Hepatocyte (in vitro differentiated cells): ENCODE results near the gene RAB4B. TPM values are rescaled to one million over a fixed set of nuclear protein-coding genes. Genes with fewer than 3 reads are reported as not detected.
A peak's percentile ranks its signal among the peaks of the same experiment; 100 is the strongest.

Source experiments
- DNase-seq: peaks from one replicate; pipeline ENCODE4 v3.0.0-alpha.2; 2016; ENCODE audit warnings: low spot score
- H2AFZ ChIP-seq: fragments of 200-600 bp; sonication (generic); 2 replicates; pipeline ENCODE4 v1.6.0; 2016; ENCODE audit warnings: antibody characterized with exemption, mild to moderate bottlenecking
- H3K27ac ChIP-seq: fragments of 200-600 bp; sonication (generic); 2 replicates; pipeline ENCODE4 v1.5.1; 2016; ENCODE audit warnings: mild to moderate bottlenecking
- H3K27me3 ChIP-seq: fragments of 200-600 bp; sonication (generic); 2 replicates; pipeline ENCODE4 v1.6.1; 2016
- H3K36me3 ChIP-seq: fragments of 200-600 bp; sonication (generic); replicated peaks from 2 replicates; pipeline ENCODE4 v1.5.1; 2016; ENCODE audit warnings: low read depth; ENCODE audit not compliant: insufficient read depth
- H3K4me1 ChIP-seq: fragments of 200-600 bp; sonication (generic); 2 replicates; pipeline ENCODE4 v1.5.1; 2016; ENCODE audit warnings: mild to moderate bottlenecking, moderate library complexity; ENCODE audit not compliant: insufficient read depth
- H3K4me2 ChIP-seq: fragments of 200-600 bp; sonication (generic); 2 replicates; pipeline ENCODE4 v1.6.0; 2016
- H3K4me3 ChIP-seq: fragments of 200-600 bp; sonication (generic); 2 replicates; pipeline ENCODE4 v1.5.1; 2016; ENCODE audit warnings: mild to moderate bottlenecking
- H3K79me2 ChIP-seq: fragments of 200-600 bp; sonication (generic); 2 replicates; pipeline ENCODE4 v1.6.0; 2017; ENCODE audit warnings: mild to moderate bottlenecking
- H3K9me2 ChIP-seq: fragments of 200-600 bp; sonication (generic); replicated peaks from 2 replicates; pipeline ENCODE4 v1.6.0; 2017; ENCODE audit warnings: mild to moderate bottlenecking; ENCODE audit not compliant: insufficient read depth
- H3K9me3 ChIP-seq: fragments of 200-600 bp; sonication (generic); 2 replicates; pipeline ENCODE4 v1.5.1; 2016; ENCODE audit warnings: low read depth, mild to moderate bottlenecking
- H4K20me1 ChIP-seq: fragments of 200-600 bp; sonication (generic); 2 replicates; pipeline ENCODE4 v1.6.0; 2016; ENCODE audit warnings: mild to moderate bottlenecking; ENCODE audit not compliant: insufficient read depth, poor library complexity, severe bottlenecking
- CTCF ChIP-seq: fragments of 200-600 bp; sonication (generic); IDR thresholded peaks from 2 replicates; pipeline ENCODE4 v1.5.1; 2016; ENCODE audit warnings: antibody characterized with exemption, mild to moderate bottlenecking; ENCODE audit not compliant: poor library complexity
- EZH2 ChIP-seq: fragments of 200-600 bp; sonication (generic); IDR thresholded peaks from 2 replicates; pipeline ENCODE4 v1.6.1; 2016; ENCODE audit warnings: antibody characterized with exemption, mild to moderate bottlenecking, borderline replicate concordance
- EZH2phosphoT487 ChIP-seq: fragments of 200-600 bp; sonication (generic); IDR thresholded peaks from one replicate; pipeline ENCODE4 v1.6.1; 2018; ENCODE audit warnings: antibody characterized with exemption, mild to moderate bottlenecking, low read depth, moderate library complexity; ENCODE audit not compliant: unreplicated experiment, severe bottlenecking
- WGBS: methylation state at CpG from one replicate; pipeline ENCODE4 v1.1.6; 2016; ENCODE audit warnings: low lambda C conversion rate; ENCODE audit errors: missing lambda C conversion rate; 5-methylcytosine and 5-hydroxymethylcytosine counted together
- polyA plus RNA-seq: library from polyadenylated mRNA; unstranded; fragments of >200 nt; fragmentation: Nextera tagmentation; extraction: Ambion mirVana; gene quantifications from 2 replicates; pipeline ENCODE4 v1.2.1, GENCODE V29; 2016
- total RNA-seq: library from RNA; depleted of rRNA; stranded (reverse); fragments of >200 nt; gene quantifications from 2 replicates; pipeline ENCODE4 v1.2.3, GENCODE V29; 2014

The RAB4B gene
- total and polyA plus RNA-seq, 2 experiments from 2014 or later: 20.2 to 49.3 TPM

- H3K4me3 ChIP-seq: peak within 1 kb of the TSS; percentile 98
- no peaks in the 10 kb centered on the region for H3K27me3 ChIP-seq
- H3K9me2 ChIP-seq: no peaks in the 10 kb centered on the region
- peak within 1 kb of the TSS; percentile 98 for H3K4me2 ChIP-seq
- peaks cover 42% of the 10 kb centered on the region for H3K4me1 ChIP-seq
- H2AFZ ChIP-seq: peak within 1 kb of the TSS; percentile 46
- 2% methylated on average over 28 of the region's 110 CpGs for WGBS
- H3K9me3 ChIP-seq: no peaks in the 10 kb centered on the region
- no peaks in the 10 kb centered on the region for H3K36me3 ChIP-seq
- H3K27ac ChIP-seq: peak within 1 kb of the TSS; percentile 90
- peak; percentile 100 for DNase-seq
- H3K79me2 ChIP-seq: peaks cover 48% of the 10 kb centered on the region
- TF ChIP-seq EZH2phosphoT487: no peak
- TF ChIP-seq EZH2: no peak
- TF ChIP-seq CTCF: no peak
- peaks cover 40% of the 10 kb centered on the region for H4K20me1 ChIP-seq
Observed at GRCh38 chr19:40798683-40799557, 20.9 kb downstream of the RAB4B start, which contains the start of gene EGLN2. Gene EGLN2 (plus strand): TSS chr19:40799191. CDS start chr19:40800573, 1,382 bp downstream.

- peaks cover 50% of the 10 kb centered on the region for H3K4me1 ChIP-seq
- peaks cover 56% of the 10 kb centered on the region for H3K79me2 ChIP-seq
Observed at GRCh38 chr19:40799558-40800338, 21.7 kb downstream of the RAB4B start.

GRCh38 chr19:40800339-40800996 lies 22.4 kb downstream of the RAB4B start:
- H3K9me3 ChIP-seq: no peaks in the 10 kb centered on the region
- H4K20me1 ChIP-seq: peaks cover 55% of the 10 kb centered on the region
- TF ChIP-seq CTCF: no peak
- no peak for TF ChIP-seq EZH2phosphoT487
- no peak for TF ChIP-seq EZH2

More at GRCh38 chr19:40799558-40800338, 21.7 kb downstream of the RAB4B start:
- no peaks in the 10 kb centered on the region for H3K9me3 ChIP-seq
- peaks cover 48% of the 10 kb centered on the region for H4K20me1 ChIP-seq
- TF ChIP-seq EZH2 (no peak), CTCF (no peak), EZH2phosphoT487 (no peak)
- no peaks in the 10 kb centered on the region for H3K27me3 ChIP-seq
- H3K36me3 ChIP-seq: no peaks in the 10 kb centered on the region
- peak overlapping the region; percentile 89 for H3K27ac ChIP-seq
- H3K9me2 ChIP-seq: no peaks in the 10 kb centered on the region
- H3K4me3 ChIP-seq: peak overlapping the region; percentile 98
- peak; percentile 66 for DNase-seq
- H3K4me2 ChIP-seq: peak overlapping the region; percentile 98
- 7% methylated on average over 15 of the region's 40 CpGs for WGBS
- no peak overlapping the region for H2AFZ ChIP-seq

More at GRCh38 chr19:40800339-40800996, 22.4 kb downstream of the RAB4B start:
- DNase-seq: no peak
- Histone ChIP-seq H3K4me1 (peaks cover 58% of the 10 kb centered on the region), H2AFZ (no peak overlapping the region), H3K27ac (peak overlapping the region; percentile 89), H3K4me2 (peak overlapping the region; percentile 98), H3K9me2 (no peaks in the 10 kb centered on the region), H3K4me3 (peak overlapping the region; percentile 98), H3K79me2 (peaks cover 64% of the 10 kb centered on the region), H3K36me3 (no peaks in the 10 kb centered on the region), H3K27me3 (no peaks in the 10 kb centered on the region)
- WGBS: 83% methylated on average over 24 of the region's 27 CpGs
